Thyroid gland (tissue), 4 donors: ENCODE data around the gene CYBA. TPM values are rescaled to one million over a fixed set of nuclear protein-coding genes. Genes with fewer than 3 reads are reported as not detected.
A peak's percentile ranks its signal among the peaks of the same experiment; 100 is the strongest.

Experiments
- DNase-seq, 2 donors: peaks; one replicate each; pipeline ENCODE4 v3.0.0-alpha.2; 2019
- H3K27ac ChIP-seq, 3 donors: fragments of 200-600 bp; sonication (generic); 1 replicate in 2 of 3; 2 replicates in 1 of 3; pipeline ENCODE4 v1.5.1; 2016 to 2019; ENCODE audit warnings: mild to moderate bottlenecking in 1 of 3, moderate library complexity in 1 of 3
- H3K27me3 ChIP-seq: fragments of 200-600 bp; sonication (generic); one replicate; pipeline ENCODE4 v1.5.1; 2019
- H3K36me3 ChIP-seq, 2 donors: fragments of 200-600 bp; sonication (generic); one replicate each; pipeline ENCODE4 v1.5.1; 2016 to 2019
- H3K4me1 ChIP-seq, 2 donors: fragments of 200-600 bp; sonication (generic); one replicate each; pipeline ENCODE4 v1.5.1; 2017 to 2019
- H3K4me3 ChIP-seq, 3 donors: fragments of 200-600 bp; sonication (generic); replicated peaks in 1 of 3; 1 replicate in 2 of 3; 2 replicates in 1 of 3; pipeline ENCODE4 v1.5.1; 2016; ENCODE audit warnings: mild to moderate bottlenecking in 1 of 3
- H3K9me3 ChIP-seq: fragments of 200-600 bp; sonication (generic); one replicate; pipeline ENCODE4 v1.5.1; 2017
- CTCF ChIP-seq, 6 experiments: fragments of 200-600 bp in 3 of 6; fragments of 450-650 bp in 3 of 6; sonication (generic) in 3 of 6; IDR thresholded peaks; one replicate each; pipeline ENCODE4 v1.5.1; 2016 to 2019; ENCODE audit warnings: antibody characterized with exemption in 6 of 6, mild to moderate bottlenecking in 2 of 6, inconsistent platforms in 1 of 6, moderate library complexity in 1 of 6
- POLR2A ChIP-seq, 2 donors: fragments of 450-650 bp; IDR thresholded peaks; one replicate each; pipeline ENCODE4 v1.6.1; 2017; ENCODE audit warnings: antibody characterized with exemption in 2 of 2, mild to moderate bottlenecking in 2 of 2, moderate library complexity in 1 of 2
- WGBS, 2 donors: methylation state at CpG; one replicate each; pipeline ENCODE4 v1.1.5; 2017; 5-methylcytosine and 5-hydroxymethylcytosine counted together
- intact Hi-C: fragments of 100-400 bp; cut with DNase I; formaldehyde crosslinking; loops from one replicate; pipeline ENCODE4 v1.15.1; 2023
- total RNA-seq, 4 donors: library from RNA; depleted of rRNA; stranded (reverse); fragments of >200 nt; gene quantifications; one replicate each; pipeline ENCODE4 v1.2.3, GENCODE V29; 2016

The CYBA gene
- total RNA-seq, 4 donors from 2014 or later = 199 to 475 (median 339) TPM

- TF ChIP-seq CTCF (IDR thresholded peaks at IDR 0.05) (no peak), POLR2A (IDR thresholded peaks at IDR 0.05) (no peak)
- no peak overlapping the region for H3K4me3 ChIP-seq
- H3K27ac ChIP-seq = peak overlapping the region; percentile 44 to 57 (median 45)
- no peaks in the 10 kb centered on the region for H3K9me3 ChIP-seq
- WGBS, 2 donors = 55 to 65% methylated on average over 25 of the region's 25 CpGs
- no peaks in the 10 kb centered on the region for H3K27me3 ChIP-seq
- H3K36me3 ChIP-seq = peaks cover 18 to 32% of the 10 kb centered on the region in 2 donors
- peaks cover 0 to 16% of the 10 kb centered on the region in 2 donors for H3K4me1 ChIP-seq
- peak; percentile 72 to 83 for DNase-seq
- intact Hi-C loops = no loop called here
These were observed 50.9 kb downstream of the CYBA start for GRCh38 chr16:88599825-88600538.

GRCh38 chr16:88599092-88599733 is 51.6 kb downstream of the CYBA start:
- H3K27me3 ChIP-seq = no peaks in the 10 kb centered on the region
- H3K4me1 ChIP-seq = peaks cover 0 to 16% of the 10 kb centered on the region in 2 donors
- intact Hi-C loops = no loop called here
- no peaks in the 10 kb centered on the region for H3K9me3 ChIP-seq
- H3K27ac ChIP-seq = peak overlapping the region; percentile 44 to 57 (median 45)
- H3K36me3 ChIP-seq = peaks cover 18 to 32% of the 10 kb centered on the region in 2 donors
- peak; percentile 25 to 49 for DNase-seq
- 82 to 89% methylated on average over 12 to 14 of the region's 14 CpGs for WGBS, 2 donors
- H3K4me3 ChIP-seq = no peak overlapping the region
- TF ChIP-seq POLR2A (IDR thresholded peaks at IDR 0.05) = no peak

- intact Hi-C loops = no loop called here
- H3K4me3 ChIP-seq = no peak overlapping the region
- H3K27me3 ChIP-seq = no peaks in the 10 kb centered on the region
- peak overlapping the region in 2 of 3 donors; percentile 42 to 57 for H3K27ac ChIP-seq
- H3K36me3 ChIP-seq = peaks cover 18 to 32% of the 10 kb centered on the region in 2 donors
- DNase-seq = no peak
- H3K4me1 ChIP-seq = peaks cover 0 to 16% of the 10 kb centered on the region in 2 donors
- no peaks in the 10 kb centered on the region for H3K9me3 ChIP-seq
- TF ChIP-seq CTCF (IDR thresholded peaks at IDR 0.05) = no peak
- no peak for TF ChIP-seq POLR2A (IDR thresholded peaks at IDR 0.05)
- 86 to 91% methylated on average over 21 of the region's 21 CpGs for WGBS, 2 donors
These were observed 52.9 kb downstream of the CYBA start for GRCh38 chr16:88597856-88598491.

- no peak for TF ChIP-seq CTCF (IDR thresholded peaks at IDR 0.05)
- TF ChIP-seq POLR2A (IDR thresholded peaks at IDR 0.05) = no peak
- Histone ChIP-seq H3K4me3 (no peak overlapping the region), H3K9me3 (no peaks in the 10 kb centered on the region), H3K4me1 (peaks cover 0 to 16% of the 10 kb centered on the region in 2 donors), H3K36me3 (peaks cover 22 to 24% of the 10 kb centered on the region in 2 donors), H3K27me3 (no peaks in the 10 kb centered on the region), H3K27ac (no peak overlapping the region)
- no peak for DNase-seq
- 71 to 73% methylated on average over 3 of the region's 3 CpGs for WGBS, 2 donors
- intact Hi-C loops = no loop called here
These were observed 54.4 kb downstream of the CYBA start for GRCh38 chr16:88596483-88596882.

GRCh38 chr16:88595921-88596320 is 54.9 kb downstream of the CYBA start:
- no peaks in the 10 kb centered on the region for H3K9me3 ChIP-seq
- 92 to 93% methylated on average over 10 of the region's 10 CpGs for WGBS, 2 donors
- peaks cover 22 to 24% of the 10 kb centered on the region in 2 donors for H3K36me3 ChIP-seq
- intact Hi-C loops = no loop called here
- H3K27me3 ChIP-seq = no peaks in the 10 kb centered on the region
- peaks cover 0 to 15% of the 10 kb centered on the region in 2 donors for H3K4me1 ChIP-seq
- no peak for TF ChIP-seq POLR2A (IDR thresholded peaks at IDR 0.05)
- TF ChIP-seq CTCF (IDR thresholded peaks at IDR 0.05) = no peak
- no peak overlapping the region for H3K4me3 ChIP-seq
- no peak for DNase-seq
- no peak overlapping the region for H3K27ac ChIP-seq
